ENCODE data around the gene C10orf120. TPM values are rescaled to one million over a fixed set of nuclear protein-coding genes. Genes with fewer than 3 reads are reported as not detected.

C10orf120 gene
- polyA plus RNA-seq, 1 donor from 2014 or later = not detected

- H3K4me3 Mint-ChIP-seq = no peak overlapping the region
- H3K4me1 Mint-ChIP-seq = no peaks in the 10 kb centered on the region
- H3K27ac Mint-ChIP-seq = no peak overlapping the region
- peaks cover 6% of the 10 kb centered on the region for H3K27me3 Mint-ChIP-seq
- no peaks in the 10 kb centered on the region for H3K36me3 Mint-ChIP-seq
- peaks cover 0 to 2% (median 0%) of the 10 kb centered on the region in 3 donors for H3K9me3 Mint-ChIP-seq
These were observed 40.5 kb downstream of the C10orf120 start for GRCh38 chr10:122659126-122659525.

- H3K9me3 Mint-ChIP-seq = peaks cover 0 to 2% (median 0%) of the 10 kb centered on the region in 3 donors
- no peaks in the 10 kb centered on the region for H3K36me3 Mint-ChIP-seq
- H3K4me1 Mint-ChIP-seq = no peaks in the 10 kb centered on the region
- H3K27ac Mint-ChIP-seq = no peak overlapping the region
- no peak overlapping the region for H3K4me3 Mint-ChIP-seq
- H3K27me3 Mint-ChIP-seq = peaks cover 5% of the 10 kb centered on the region
These were observed 41.1 kb downstream of the C10orf120 start for GRCh38 chr10:122658356-122659049.

DNA sequence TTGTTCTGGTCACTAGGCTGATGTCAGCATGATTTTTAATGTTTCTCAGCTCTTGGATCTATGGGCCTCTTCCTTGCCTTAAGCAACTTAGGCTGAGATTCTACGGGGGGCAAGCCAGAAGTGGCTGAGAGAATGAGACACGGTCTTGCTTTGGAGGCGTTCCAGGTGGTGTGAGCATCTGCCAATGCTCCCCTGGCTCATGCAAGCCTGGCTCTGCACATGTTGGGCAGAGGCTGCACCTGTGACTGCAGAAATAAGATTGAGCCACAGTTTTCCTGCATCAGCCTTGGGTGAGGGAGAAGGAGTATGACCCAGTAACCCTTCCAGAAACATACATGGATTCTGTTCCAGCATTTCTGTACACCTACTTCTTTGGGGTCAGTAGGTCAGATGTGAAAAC is 41.9 kb downstream of the C10orf120 start:
- Mint-ChIP-seq H3K4me3 (no peak overlapping the region), H3K4me1 (no peaks in the 10 kb centered on the region)

DNA sequence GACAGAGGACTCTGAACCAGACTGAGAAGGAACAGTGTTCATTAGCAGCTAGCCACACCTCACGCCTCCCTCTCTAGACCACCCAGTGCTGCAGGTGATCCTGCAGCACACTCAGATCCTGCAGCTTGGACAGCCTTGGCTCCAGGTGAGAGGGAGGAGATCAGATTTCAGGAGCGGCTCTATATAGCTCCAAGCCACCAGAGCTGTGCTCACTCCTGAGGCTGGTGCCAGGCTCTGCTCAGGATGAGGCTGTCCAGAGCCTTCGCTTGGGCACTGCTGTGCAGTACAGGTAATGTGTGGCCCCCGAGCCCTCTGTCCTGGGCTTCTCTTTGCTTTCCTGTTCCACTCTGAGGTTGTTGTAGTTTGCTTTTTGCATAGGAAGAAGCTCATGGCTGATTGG is 42.4 kb downstream of the C10orf120 start:
- Mint-ChIP-seq H3K36me3 (no peaks in the 10 kb centered on the region), H3K27ac (no peak overlapping the region), H3K4me1 (no peaks in the 10 kb centered on the region), H3K9me3 (peaks cover 0 to 3% (median 0%) of the 10 kb centered on the region in 3 donors), H3K4me3 (no peak overlapping the region), H3K27me3 (peaks cover 3% of the 10 kb centered on the region)

More for the DNA sequence above, 41.9 kb downstream of the C10orf120 start:
- Mint-ChIP-seq H3K27ac (no peak overlapping the region), H3K36me3 (no peaks in the 10 kb centered on the region), H3K9me3 (peaks cover 0 to 5% (median 0%) of the 10 kb centered on the region in 3 donors), H3K27me3 (peaks cover 3% of the 10 kb centered on the region)

GRCh38 chr10:122656741-122657140 is 42.9 kb downstream of the C10orf120 start:
- no peaks in the 10 kb centered on the region for H3K36me3 Mint-ChIP-seq
- peaks cover 0 to 3% (median 3%) of the 10 kb centered on the region in 3 donors for H3K9me3 Mint-ChIP-seq
- H3K27me3 Mint-ChIP-seq = peaks cover 4% of the 10 kb centered on the region
- H3K4me1 Mint-ChIP-seq = no peaks in the 10 kb centered on the region
- H3K4me3 Mint-ChIP-seq = no peak overlapping the region
- H3K27ac Mint-ChIP-seq = no peak overlapping the region

DNA sequence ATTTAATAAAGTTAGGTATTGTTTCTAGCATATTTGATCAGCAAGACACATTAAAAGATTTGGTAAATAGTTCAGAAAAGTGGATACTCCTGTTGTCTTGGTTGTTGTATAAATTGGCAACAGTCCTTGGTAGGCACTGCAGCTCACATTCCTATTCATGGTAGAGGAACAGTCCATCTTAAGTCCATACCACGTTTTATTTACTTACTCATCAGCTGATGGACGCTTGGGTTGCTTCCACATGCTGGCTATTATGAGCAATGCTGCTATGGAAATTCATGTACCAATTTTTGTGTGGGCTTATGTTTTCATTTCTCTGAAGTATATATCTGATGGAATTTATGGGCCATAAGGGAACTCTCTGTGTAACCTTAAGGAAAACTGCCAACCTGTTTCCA is 43.3 kb downstream of the C10orf120 start:
- H3K27me3 Mint-ChIP-seq = peaks cover 4% of the 10 kb centered on the region
- no peak overlapping the region for H3K4me3 Mint-ChIP-seq
- H3K4me1 Mint-ChIP-seq = no peaks in the 10 kb centered on the region
- H3K9me3 Mint-ChIP-seq = peaks cover 0 to 4% (median 3%) of the 10 kb centered on the region in 3 donors
- no peak overlapping the region for H3K27ac Mint-ChIP-seq
- no peaks in the 10 kb centered on the region for H3K36me3 Mint-ChIP-seq

GRCh38 chr10:122655524-122656307 is 43.9 kb downstream of the C10orf120 start:
- Mint-ChIP-seq H3K27me3 (peaks cover 4% of the 10 kb centered on the region), H3K27ac (no peak overlapping the region), H3K9me3 (peaks cover 0 to 4% (median 3%) of the 10 kb centered on the region in 3 donors), H3K4me1 (no peaks in the 10 kb centered on the region), H3K36me3 (no peaks in the 10 kb centered on the region), H3K4me3 (no peak overlapping the region)

GRCh38 chr10:122650331-122650730 is 49.3 kb downstream of the C10orf120 start:
- Mint-ChIP-seq H3K4me1 (peaks cover 0 to 2% (median 0%) of the 10 kb centered on the region in 3 donors), H3K27ac (no peak overlapping the region), H3K27me3 (peaks cover 3% of the 10 kb centered on the region), H3K4me3 (no peak overlapping the region), H3K36me3 (no peaks in the 10 kb centered on the region), H3K9me3 (peaks cover 0 to 4% (median 3%) of the 10 kb centered on the region in 3 donors)

DNA sequence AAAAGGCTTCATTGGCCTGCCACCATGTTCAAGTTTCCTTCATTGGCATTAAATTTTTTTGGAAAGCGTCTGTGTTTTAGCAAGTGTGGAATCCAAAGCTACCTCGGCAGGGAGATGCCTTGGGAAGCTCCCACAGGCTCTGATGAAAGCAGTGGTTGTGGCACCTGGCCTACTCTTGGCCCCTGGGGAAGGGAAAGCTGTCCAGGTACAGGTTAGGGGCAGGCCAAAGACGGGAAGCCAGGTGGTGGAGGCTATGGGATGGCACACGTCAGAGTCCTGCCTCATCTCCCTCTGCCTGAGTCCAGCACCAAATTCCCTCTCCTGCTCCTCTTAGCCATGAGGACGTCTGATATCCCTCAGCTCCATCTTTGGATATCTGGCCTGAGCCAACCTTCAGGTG is 49.7 kb downstream of the C10orf120 start:
- Mint-ChIP-seq H3K27ac (no peak overlapping the region), H3K36me3 (no peaks in the 10 kb centered on the region), H3K27me3 (peaks cover 3% of the 10 kb centered on the region), H3K4me3 (no peak overlapping the region), H3K9me3 (peaks cover 0 to 4% (median 3%) of the 10 kb centered on the region in 3 donors), H3K4me1 (peaks cover 0 to 2% (median 0%) of the 10 kb centered on the region in 3 donors)

GRCh38 chr10:122648599-122649428 is 50.8 kb downstream of the C10orf120 start:
- Mint-ChIP-seq H3K9me3 (peaks cover 0 to 4% (median 3%) of the 10 kb centered on the region in 3 donors), H3K4me1 (peaks cover 0 to 2% (median 0%) of the 10 kb centered on the region in 3 donors), H3K36me3 (no peaks in the 10 kb centered on the region), H3K4me3 (no peak overlapping the region), H3K27ac (no peak overlapping the region), H3K27me3 (peaks cover 3% of the 10 kb centered on the region)

Other genes starting within 250 kb of the C10orf120 start
- gene ARMS2, start 245.2 kb downstream of the C10orf120 start, polyA plus RNA-seq = not detected
- gene HTRA1, start 238.3 kb downstream of the C10orf120 start, polyA plus RNA-seq = not detected
- gene DMBT1, start 139.1 kb downstream of the C10orf120 start, polyA plus RNA-seq = not detected
- gene CUZD1, start 146.0 kb upstream of the C10orf120 start, polyA plus RNA-seq = 1.0 TPM
- gene FAM24B, start 179.7 kb upstream of the C10orf120 start, polyA plus RNA-seq = 10.5 TPM
- gene FAM24A, start 210.8 kb upstream of the C10orf120 start, polyA plus RNA-seq = not detected

Data from IgD-negative memory B cell (primary cell).